MM.1S (cell line): ENCODE measurements around the gene GINS3.

Experiments
- CTCF ChIP-seq: fragments of 300-600 bp; sonication (generic); IDR thresholded peaks from 2 replicates; pipeline ENCODE4 v1.5.1; 2016; ENCODE audit warnings: antibody characterized with exemption, low read length, mixed read lengths
- EZH2 ChIP-seq: fragments of 300-600 bp; sonication (generic); optimal IDR thresholded peaks from 2 replicates; pipeline ENCODE3; 2017; ENCODE audit warnings: low read depth, mild to moderate bottlenecking, antibody characterized with exemption, low read length, mixed read lengths
- EZH2phosphoT487 ChIP-seq: fragments of 300-600 bp; sonication (generic); IDR thresholded peaks from 2 replicates; pipeline ENCODE4 v1.6.1; 2018; ENCODE audit warnings: antibody characterized with exemption, low read length

- TF ChIP-seq CTCF, result no peak
- no peak for TF ChIP-seq EZH2phosphoT487
- TF ChIP-seq EZH2, result no peak
Observed at GRCh38 chr16:58419241-58419990, 27.1 kb downstream of the GINS3 start.
